AG09309 (cell line): ENCODE data around the gene ANGPTL8.

Experiments
- DNase-seq: peaks from one replicate; pipeline ENCODE4 v3.0.0-alpha.2; 2010; ENCODE audit warnings: low read depth
- H3K4me3 ChIP-seq: 2 replicates; pipeline ENCODE4 v1.5.1; 2011; ENCODE audit warnings: mild to moderate bottlenecking, low read depth, low read length, moderate library complexity; ENCODE audit not compliant: control insufficient read depth
- CTCF ChIP-seq: IDR thresholded peaks from 2 replicates; pipeline ENCODE4 v1.5.1; 2011; ENCODE audit warnings: mild to moderate bottlenecking, low read depth, low read length, inconsistent platforms; ENCODE audit not compliant: insufficient read depth, control insufficient read depth; ENCODE audit errors: missing control alignments

ANGPTL8 gene

GRCh38 chr19:11273296-11273695 is 33.9 kb downstream of the ANGPTL8 start:
- no peak overlapping the region for H3K4me3 ChIP-seq
- DNase-seq: no peak
- no peak for TF ChIP-seq CTCF

- DNase-seq: no peak
- H3K4me3 ChIP-seq: no peak overlapping the region
- no peak for TF ChIP-seq CTCF
Measured at GRCh38 chr19:11273989-11274388, 34.6 kb downstream of the ANGPTL8 start.

GRCh38 chr19:11274533-11275086 is 35.2 kb downstream of the ANGPTL8 start:
- DNase-seq: no peak
- no peak for TF ChIP-seq CTCF

GRCh38 chr19:11278670-11279069 is 39.3 kb downstream of the ANGPTL8 start:
- H3K4me3 ChIP-seq: no peak overlapping the region
- no peak for DNase-seq
- TF ChIP-seq CTCF: no peak

More at GRCh38 chr19:11274533-11275086, 35.2 kb downstream of the ANGPTL8 start:
- H3K4me3 ChIP-seq: no peak overlapping the region

- TF ChIP-seq CTCF: no peak
- no peak for DNase-seq
- no peak overlapping the region for H3K4me3 ChIP-seq
Measured at GRCh38 chr19:11279505-11280236, 40.3 kb downstream of the ANGPTL8 start.

- no peak overlapping the region for H3K4me3 ChIP-seq
- DNase-seq: no peak
- no peak for TF ChIP-seq CTCF
Measured at GRCh38 chr19:11281356-11282049, 42.1 kb downstream of the ANGPTL8 start.
